ENCODE data around the gene ABI3BP.

- TF ChIP-seq CTCF (IDR thresholded peaks at IDR 0.05; ENCODE audit: insufficient read depth, low read length, poor library complexity, severe bottlenecking), result no peak
- no peak for TF ChIP-seq EZH2phosphoT487 (conservative IDR thresholded peaks at IDR 0.05; ENCODE audit: low read length)
Observed at GRCh38 chr3:100994187-100994586, 966 bp upstream of the ABI3BP start.

All from SU-DHL-6 (cell line).